NT2/D1 (cell line): ENCODE data around the gene PI4KB.

Source experiments
- YY1 ChIP-seq: IDR thresholded peaks from 2 replicates; pipeline ENCODE4 v1.6.1; 2011; ENCODE audit not compliant: insufficient read length, insufficient read depth
- ZNF274 ChIP-seq: IDR thresholded peaks from 2 replicates; pipeline ENCODE4 v1.6.1; 2011; ENCODE audit warnings: mild to moderate bottlenecking, low read depth, low read length

DNA sequence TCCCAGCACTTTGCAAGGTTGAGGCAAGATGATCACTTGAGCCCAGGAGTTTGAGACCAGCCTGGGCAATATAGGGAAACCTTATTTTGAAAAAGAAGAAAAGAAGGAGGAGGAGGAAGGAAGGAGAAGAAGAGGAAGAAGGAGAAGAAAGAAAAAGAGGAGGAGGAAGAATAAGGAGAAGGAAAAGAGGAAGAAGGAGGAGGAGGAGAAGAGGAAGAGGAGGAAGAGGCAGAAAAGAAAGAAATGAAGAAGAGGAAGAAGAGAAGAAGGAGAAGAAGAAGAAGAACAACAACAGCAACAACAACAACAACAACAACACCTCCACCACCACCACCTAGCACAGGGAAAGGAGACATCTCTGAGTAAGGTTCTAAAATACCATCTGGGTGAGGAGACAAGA, 34.7 kb upstream of the PI4KB start:
- TF ChIP-seq YY1 (no peak), ZNF274 (no peak)
